Endothelial cell (in vitro differentiated cells): Measurements from ENCODE around the gene CLIC4. TPM values are rescaled to one million over a fixed set of nuclear protein-coding genes. Genes with fewer than 3 reads are reported as not detected.
"Not testable (repeated sequence)": the region's sequence is repeated elsewhere in the genome, so short reads cannot be mapped to it uniquely, and the experiment has no call there.

Experiments used
- DNase-seq: peaks from one replicate; pipeline ENCODE4 v3.0.0; 2021; ENCODE audit warnings: low spot score
- H3K27ac Mint-ChIP-seq: one replicate; pipeline ENCODE4 v1.8.0; 2021; ENCODE audit warnings: mixed read lengths, inconsistent platforms; ENCODE audit not compliant: unreplicated experiment
- H3K27me3 Mint-ChIP-seq: one replicate; pipeline ENCODE4 v1.8.0; 2021; ENCODE audit warnings: mild to moderate bottlenecking, moderate library complexity, mixed read lengths, inconsistent platforms; ENCODE audit not compliant: unreplicated experiment
- H3K36me3 Mint-ChIP-seq: one replicate; pipeline ENCODE4 v1.8.0; 2021; ENCODE audit warnings: mild to moderate bottlenecking, low read depth, mixed read lengths, inconsistent platforms; ENCODE audit not compliant: unreplicated experiment
- H3K4me1 Mint-ChIP-seq: one replicate; pipeline ENCODE4 v1.8.0; 2021; ENCODE audit warnings: mild to moderate bottlenecking, mixed read lengths, inconsistent platforms; ENCODE audit not compliant: unreplicated experiment
- H3K4me3 Mint-ChIP-seq: one replicate; pipeline ENCODE4 v1.8.0; 2021; ENCODE audit warnings: mild to moderate bottlenecking, mixed read lengths, inconsistent platforms; ENCODE audit not compliant: unreplicated experiment
- H3K9me3 Mint-ChIP-seq: one replicate; pipeline ENCODE4 v1.8.0; 2021; ENCODE audit warnings: mixed read lengths, inconsistent platforms; ENCODE audit not compliant: unreplicated experiment
- CTCF ChIP-seq: fragments of 200-600 bp; sonication (generic); IDR thresholded peaks from one replicate; pipeline ENCODE4 v1.5.0; 2021; ENCODE audit warnings: antibody characterized with exemption; ENCODE audit not compliant: unreplicated experiment
- long read RNA-seq: library from polyadenylated mRNA; unstranded; transcript quantifications from one replicate; pipeline ENCODE4 v2.0.0, GENCODE V29; 2020; ENCODE audit not compliant: unreplicated experiment
- total RNA-seq: library from RNA; stranded (reverse); fragmentation: NEBNext Ultra II Directional; extraction: Animal tissue kit (Norgen Biotek cat#: 25700); gene quantifications from one replicate; pipeline ENCODE4 v1.2.1, GENCODE V29; 2021; ENCODE audit not compliant: unreplicated experiment

Gene CLIC4
- 109 TPM for total RNA-seq
- long read RNA-seq, full-length matches to known transcripts: 17 of 21 reads
- long read RNA-seq, partial matches to known transcripts: 0 of 21 reads
- long read RNA-seq, other reads (novel, unspliced or antisense): 4 of 21 reads

DNA sequence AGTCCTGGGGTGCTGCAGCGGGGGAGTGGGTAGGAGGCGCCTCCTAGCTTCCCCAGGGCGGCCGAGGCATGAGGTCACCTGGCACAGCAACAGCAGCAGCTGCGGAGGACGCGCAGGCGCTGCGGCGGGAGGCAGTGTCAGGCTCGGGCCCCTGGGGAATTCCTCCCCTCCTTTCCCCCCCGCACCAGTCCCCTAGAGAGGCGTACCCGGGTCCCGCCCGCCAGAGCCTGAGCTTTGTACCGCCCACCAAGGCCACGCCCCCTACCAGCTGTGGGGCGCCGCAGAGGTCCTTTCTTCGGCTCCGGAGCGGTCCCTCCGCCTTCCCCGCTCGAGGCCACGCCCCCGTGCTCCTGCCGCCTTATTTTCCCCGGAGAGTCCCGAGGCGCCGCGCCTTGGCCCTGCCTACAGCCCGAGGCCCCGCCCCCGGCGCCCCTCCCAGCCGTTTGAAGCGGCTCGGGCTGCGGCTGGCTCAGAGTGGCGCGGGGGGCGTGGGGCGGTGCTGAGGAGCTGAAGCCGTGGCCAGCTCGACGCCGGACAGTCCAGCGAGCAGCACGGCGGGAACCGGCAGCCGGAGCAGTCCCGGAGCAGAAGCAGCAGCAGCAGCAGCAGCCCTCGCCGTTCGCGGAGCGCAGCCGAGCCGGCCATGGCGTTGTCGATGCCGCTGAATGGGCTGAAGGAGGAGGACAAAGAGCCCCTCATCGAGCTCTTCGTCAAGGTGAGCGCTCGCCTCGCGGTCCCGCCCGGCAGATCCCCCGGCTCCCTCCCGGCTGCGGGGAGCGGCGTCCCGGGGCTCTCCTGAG is at the start of gene CLIC4:
Gene CLIC4 (plus strand): TSS at position 537 of the 800 bp plus-strand sequence. CDS start 107 bp downstream, at position 644.
- peaks cover 51% of the 10 kb centered on the region for H3K4me1 Mint-ChIP-seq

GRCh38 chr1:24696041-24696755 is 49.0 kb upstream of the CLIC4 start:
- TF ChIP-seq CTCF: no peak
- Mint-ChIP-seq H3K4me1 (peaks cover 12% of the 10 kb centered on the region), H3K9me3 (no peaks in the 10 kb centered on the region), H3K27ac (no peak overlapping the region), H3K4me3 (no peak overlapping the region), H3K27me3 (peaks cover 3% of the 10 kb centered on the region), H3K36me3 (no peaks in the 10 kb centered on the region)
- no peak for DNase-seq

More for the DNA sequence above, at the start of gene CLIC4:
- H3K27me3 Mint-ChIP-seq: peaks cover 6% of the 10 kb centered on the region
- H3K27ac Mint-ChIP-seq: peak within 1 kb of the TSS; percentile 93
- no peaks in the 10 kb centered on the region for H3K9me3 Mint-ChIP-seq
- H3K4me3 Mint-ChIP-seq: peak within 1 kb of the TSS; percentile 98
- peaks cover 8% of the 10 kb centered on the region for H3K36me3 Mint-ChIP-seq
- peak; percentile 100 for DNase-seq
- TF ChIP-seq CTCF: no peak

GRCh38 chr1:24696756-24697330 is 48.4 kb upstream of the CLIC4 start:
- no peak for TF ChIP-seq CTCF
- DNase-seq: no peak
- Mint-ChIP-seq H3K4me3 (no peak overlapping the region), H3K9me3 (no peaks in the 10 kb centered on the region), H3K4me1 (peaks cover 12% of the 10 kb centered on the region), H3K36me3 (no peaks in the 10 kb centered on the region), H3K27me3 (peaks cover 3% of the 10 kb centered on the region), H3K27ac (no peak overlapping the region)

- peaks cover 12% of the 10 kb centered on the region for H3K4me1 Mint-ChIP-seq
- not testable (repeated sequence) for H3K9me3 Mint-ChIP-seq, H3K27me3 Mint-ChIP-seq, H3K36me3 Mint-ChIP-seq, H3K27ac Mint-ChIP-seq, H3K4me3 Mint-ChIP-seq, DNase-seq
Measured at GRCh38 chr1:24697453-24698001, 47.7 kb upstream of the CLIC4 start.

DNA sequence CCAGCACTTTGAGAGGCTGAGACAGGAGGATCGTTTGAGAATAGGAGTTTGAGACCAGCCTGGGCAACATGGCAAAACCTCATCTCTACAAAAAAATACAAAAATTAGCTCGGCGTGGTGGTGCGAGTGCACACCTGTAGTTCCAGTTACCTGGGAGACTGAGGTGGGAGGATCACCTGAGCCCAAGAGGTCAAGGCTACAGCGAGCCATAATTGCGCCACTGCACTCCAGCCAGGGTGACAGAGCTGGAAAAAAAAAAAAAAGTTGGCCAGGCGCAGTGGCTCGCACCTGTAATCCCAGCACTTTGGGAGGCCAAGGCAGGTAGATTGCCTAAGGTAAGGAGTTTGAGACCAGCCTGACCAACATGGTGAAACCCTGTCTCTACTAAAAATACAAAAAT is 46.9 kb upstream of the CLIC4 start:
- H3K36me3 Mint-ChIP-seq, DNase-seq, H3K9me3 Mint-ChIP-seq, H3K4me3 Mint-ChIP-seq, H3K27ac Mint-ChIP-seq, H3K27me3 Mint-ChIP-seq: not testable (repeated sequence)
- peaks cover 17% of the 10 kb centered on the region for H3K4me1 Mint-ChIP-seq
